A673 (cell line): ENCODE data around the gene PIMREG.

Experiments
- EZH2 ChIP-seq: fragments of 200-600 bp; sonication (generic); IDR thresholded peaks from 2 replicates; pipeline ENCODE4 v1.6.1; 2017; ENCODE audit warnings: borderline replicate concordance, low read depth, mild to moderate bottlenecking, mixed read lengths, antibody characterized with exemption, low read length; ENCODE audit not compliant: poor library complexity, severe bottlenecking
- TF ChIP-seq, protein P1 (sequence below): fragments of 300-800, 200-600 bp; sonication (generic); conservative IDR thresholded peaks from 2 replicates; pipeline ENCODE4 v1.5.1; 2017; ENCODE audit warnings: low read depth, mild to moderate bottlenecking, antibody characterized with exemption, low read length, moderate library complexity, mixed read lengths

DNA sequence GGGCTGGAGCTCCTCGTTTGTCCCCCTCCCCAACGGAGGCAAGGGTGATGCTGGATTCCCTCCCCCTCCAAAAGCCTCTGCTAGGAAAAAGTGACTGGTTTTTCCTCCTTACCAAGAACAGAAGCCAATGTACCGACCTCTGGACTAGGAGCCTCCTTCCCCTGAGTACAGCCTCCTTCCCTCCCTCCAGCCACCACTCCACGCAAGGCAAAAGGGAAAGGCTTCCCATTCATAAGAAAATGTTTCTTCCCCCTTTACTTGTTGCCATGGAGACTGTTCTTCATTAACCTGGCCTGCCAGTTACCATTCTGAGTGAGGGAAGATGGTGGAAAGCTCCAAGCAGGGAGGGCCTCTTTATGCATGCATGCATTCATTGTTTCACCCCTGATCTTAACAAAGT is 4.3 kb upstream of the PIMREG start:
- no peak for TF ChIP-seq EZH2
- TF ChIP-seq, protein P1, sequence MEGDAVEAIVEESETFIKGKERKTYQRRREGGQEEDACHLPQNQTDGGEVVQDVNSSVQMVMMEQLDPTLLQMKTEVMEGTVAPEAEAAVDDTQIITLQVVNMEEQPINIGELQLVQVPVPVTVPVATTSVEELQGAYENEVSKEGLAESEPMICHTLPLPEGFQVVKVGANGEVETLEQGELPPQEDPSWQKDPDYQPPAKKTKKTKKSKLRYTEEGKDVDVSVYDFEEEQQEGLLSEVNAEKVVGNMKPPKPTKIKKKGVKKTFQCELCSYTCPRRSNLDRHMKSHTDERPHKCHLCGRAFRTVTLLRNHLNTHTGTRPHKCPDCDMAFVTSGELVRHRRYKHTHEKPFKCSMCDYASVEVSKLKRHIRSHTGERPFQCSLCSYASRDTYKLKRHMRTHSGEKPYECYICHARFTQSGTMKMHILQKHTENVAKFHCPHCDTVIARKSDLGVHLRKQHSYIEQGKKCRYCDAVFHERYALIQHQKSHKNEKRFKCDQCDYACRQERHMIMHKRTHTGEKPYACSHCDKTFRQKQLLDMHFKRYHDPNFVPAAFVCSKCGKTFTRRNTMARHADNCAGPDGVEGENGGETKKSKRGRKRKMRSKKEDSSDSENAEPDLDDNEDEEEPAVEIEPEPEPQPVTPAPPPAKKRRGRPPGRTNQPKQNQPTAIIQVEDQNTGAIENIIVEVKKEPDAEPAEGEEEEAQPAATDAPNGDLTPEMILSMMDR = no peak
